GM12875 (cell line): Measurements from ENCODE around the gene APBA1.

Experiments
- H3K4me3 ChIP-seq: one replicate; pipeline ENCODE4 v1.5.1; 2011; ENCODE audit warnings: low read depth, low read length, control low read depth
- CTCF ChIP-seq: IDR thresholded peaks from 2 replicates; pipeline ENCODE4 v1.5.1; 2011; ENCODE audit warnings: low read depth, mild to moderate bottlenecking, control low read depth, inconsistent platforms, low read length, moderate library complexity, borderline replicate concordance; ENCODE audit not compliant: insufficient read depth

Gene APBA1

DNA sequence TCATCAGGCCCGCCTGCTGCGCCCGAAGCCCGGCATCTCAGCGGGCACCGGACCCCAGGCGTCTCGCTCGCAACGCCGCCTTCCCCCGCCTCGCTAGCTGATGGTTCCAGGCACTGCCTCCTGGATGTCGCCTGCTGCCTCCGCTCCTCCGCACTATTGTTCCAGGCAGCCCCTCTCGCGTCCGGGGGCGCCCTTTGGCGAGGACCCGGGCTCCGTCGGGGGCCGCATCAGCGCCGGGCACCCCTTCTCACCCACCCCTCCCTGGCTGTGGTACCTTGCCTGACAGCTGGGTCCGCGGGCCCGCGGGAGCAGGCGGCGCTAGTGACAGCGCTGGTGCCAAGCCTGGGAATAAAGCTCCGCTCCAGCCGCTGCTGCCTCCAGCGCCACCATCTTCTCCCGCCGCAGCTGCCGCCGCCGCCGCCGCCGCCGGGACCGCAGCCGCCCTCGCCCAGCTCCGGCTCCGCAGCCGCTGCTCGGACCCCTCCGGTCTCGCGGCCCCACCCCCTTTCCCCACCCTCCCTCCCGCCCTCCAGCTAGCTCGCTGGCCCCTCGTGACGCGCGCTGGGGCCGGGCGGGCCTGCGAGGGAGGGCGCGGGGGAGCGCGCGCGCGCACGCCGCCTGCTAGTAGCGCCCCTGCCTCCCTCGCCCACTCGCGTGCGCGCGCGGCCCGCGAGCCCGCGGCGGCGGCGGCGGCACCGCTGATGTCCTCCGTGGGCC is at the start of gene APBA1:
Gene APBA1, minus strand, starts transcription at position 493 of the 717 bp plus-strand sequence.
- no peak for TF ChIP-seq CTCF
- peak within 1 kb of the TSS; percentile 31 for H3K4me3 ChIP-seq

DNA sequence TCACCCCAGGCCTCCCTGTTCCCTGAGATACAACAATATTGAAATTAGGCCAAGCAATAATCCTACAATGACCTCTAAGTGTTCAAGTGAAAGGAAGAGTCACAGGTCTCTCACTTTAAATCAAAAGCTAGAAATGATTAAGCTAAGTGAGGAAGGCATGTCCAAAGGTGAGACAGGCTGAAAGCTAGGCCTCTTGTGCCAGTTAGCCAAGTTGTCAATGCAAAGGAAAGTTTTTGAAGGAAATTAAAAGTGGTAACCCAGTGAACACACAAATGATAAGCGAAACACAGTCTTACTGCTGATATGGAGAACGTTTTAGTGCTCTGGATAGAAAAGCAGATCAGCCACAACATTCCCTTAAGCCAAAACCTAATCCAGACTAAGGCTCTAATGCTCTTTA is 47.8 kb upstream of the APBA1 start:
- TF ChIP-seq CTCF, result no peak
- H3K4me3 ChIP-seq, result no peak overlapping the region

DNA sequence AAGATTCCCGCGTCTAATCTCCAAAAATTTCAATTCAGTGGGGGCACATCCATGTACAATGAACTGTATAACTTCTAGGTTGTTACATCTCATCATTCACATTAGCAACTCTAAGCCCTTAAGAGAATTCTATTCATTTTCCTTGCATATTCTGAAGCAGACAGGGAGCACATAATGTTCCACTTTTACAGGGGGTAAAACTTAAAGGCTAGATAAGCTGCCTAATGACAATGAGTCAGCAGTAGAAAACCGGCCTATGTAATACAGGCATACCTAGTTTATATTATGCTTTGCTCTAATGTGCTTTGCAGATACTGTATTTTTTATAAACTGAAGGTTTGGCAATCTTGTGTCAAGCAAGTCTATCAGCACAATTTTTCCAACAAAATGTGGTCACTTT is 47.2 kb upstream of the APBA1 start:
- no peak for TF ChIP-seq CTCF
- no peak overlapping the region for H3K4me3 ChIP-seq

DNA sequence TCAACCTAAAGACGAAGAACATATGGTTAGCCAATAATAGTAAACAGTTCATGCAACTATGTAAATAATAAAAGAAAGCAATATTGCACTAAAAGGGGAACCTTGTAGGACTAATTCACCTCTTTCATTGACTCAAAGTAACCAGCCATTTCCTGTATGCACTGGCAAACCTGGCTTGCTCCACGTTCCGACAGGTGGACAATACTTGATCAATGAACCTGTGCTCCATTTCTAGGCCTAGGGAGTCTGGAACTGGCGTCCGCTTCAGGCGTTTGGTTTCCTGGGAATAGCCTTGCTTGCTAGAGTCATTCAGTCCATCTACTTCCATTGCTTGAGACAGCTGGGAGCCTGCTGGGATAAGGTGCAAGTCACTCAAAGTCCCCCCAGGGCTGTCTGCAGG is 46.0 kb upstream of the APBA1 start:
- TF ChIP-seq CTCF, result no peak
- no peak overlapping the region for H3K4me3 ChIP-seq

DNA sequence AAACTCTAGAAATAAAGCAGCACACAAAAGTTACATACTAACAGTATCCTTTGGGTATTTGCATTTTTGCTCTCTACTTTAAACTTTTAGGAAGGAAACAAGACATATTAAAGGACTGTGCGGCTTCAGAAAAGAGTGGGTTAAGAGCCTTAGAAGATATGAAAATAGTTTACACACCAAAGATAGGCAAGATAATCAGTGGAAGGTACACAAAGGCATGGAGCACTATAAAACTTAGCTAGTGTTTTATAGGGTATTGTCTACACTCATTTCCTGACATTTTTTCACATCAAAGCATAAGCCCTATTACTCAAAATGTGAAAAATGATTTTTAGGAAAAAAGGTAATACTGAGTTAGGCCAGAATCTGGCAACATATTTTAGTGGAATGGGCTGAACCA is 43.7 kb upstream of the APBA1 start:
- no peak overlapping the region for H3K4me3 ChIP-seq
- TF ChIP-seq CTCF, result no peak

DNA sequence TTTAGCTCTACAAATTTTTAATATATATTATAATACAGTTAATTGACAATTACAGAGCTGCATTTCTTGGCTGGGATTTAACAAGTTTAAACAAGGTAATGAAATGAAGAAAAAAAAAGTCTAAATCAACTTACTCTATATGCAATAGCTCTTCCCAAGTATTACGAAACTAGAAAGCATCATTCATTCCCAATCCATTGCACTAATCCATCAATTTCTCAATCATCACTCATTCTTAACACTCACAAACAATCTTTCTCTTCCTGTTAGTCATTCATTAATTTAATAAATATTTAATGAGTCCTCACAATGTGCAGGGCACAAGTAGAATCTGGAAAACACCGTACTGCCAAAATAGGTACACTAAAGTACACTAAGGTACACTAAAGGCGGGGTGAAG is 42.9 kb upstream of the APBA1 start:
- no peak overlapping the region for H3K4me3 ChIP-seq
- no peak for TF ChIP-seq CTCF

DNA sequence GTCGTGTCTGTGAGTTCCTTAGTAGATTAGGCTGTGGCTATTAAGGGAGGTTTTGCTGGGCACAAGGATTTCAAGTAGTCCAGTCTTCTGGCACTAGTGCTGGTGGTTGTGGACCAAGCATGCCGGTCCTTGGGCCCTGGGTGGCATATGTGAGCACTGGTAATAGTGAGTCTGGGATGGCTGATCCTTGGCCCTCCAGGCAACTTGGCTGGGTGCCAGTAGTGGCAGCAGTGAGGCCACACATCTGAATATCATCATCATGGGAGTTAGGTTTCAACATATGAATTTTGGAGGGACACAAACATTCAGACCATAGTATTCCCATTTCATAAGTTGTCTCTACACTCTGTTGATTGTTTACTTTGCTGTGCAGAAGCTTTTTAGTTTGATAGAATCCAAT is 25.3 kb upstream of the APBA1 start:
- TF ChIP-seq CTCF, result no peak
- no peak overlapping the region for H3K4me3 ChIP-seq
